Measurements from ENCODE around the gene OSBPL6.

DNA sequence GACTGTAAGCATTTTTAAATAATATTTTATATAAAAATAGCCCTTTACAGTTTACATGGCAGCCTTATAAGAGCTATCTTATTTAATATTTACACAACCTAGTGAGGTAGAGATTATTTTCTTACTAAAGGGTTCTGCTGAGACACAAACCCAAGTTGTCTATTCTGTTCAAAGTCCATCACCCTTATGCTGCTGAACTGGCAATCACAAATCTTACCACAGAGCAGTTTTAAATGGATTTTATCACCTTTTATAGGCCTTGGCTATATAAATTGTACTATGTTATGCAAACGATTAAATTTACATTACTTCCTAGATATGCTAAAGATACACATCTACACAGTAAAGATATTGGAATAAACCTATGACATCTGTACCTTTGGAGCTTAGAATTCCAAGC, 41.3 kb upstream of the OSBPL6 start:
- no peak for TF ChIP-seq POLR2A (IDR thresholded peaks at IDR 0.05)
- TF ChIP-seq, protein P1, sequence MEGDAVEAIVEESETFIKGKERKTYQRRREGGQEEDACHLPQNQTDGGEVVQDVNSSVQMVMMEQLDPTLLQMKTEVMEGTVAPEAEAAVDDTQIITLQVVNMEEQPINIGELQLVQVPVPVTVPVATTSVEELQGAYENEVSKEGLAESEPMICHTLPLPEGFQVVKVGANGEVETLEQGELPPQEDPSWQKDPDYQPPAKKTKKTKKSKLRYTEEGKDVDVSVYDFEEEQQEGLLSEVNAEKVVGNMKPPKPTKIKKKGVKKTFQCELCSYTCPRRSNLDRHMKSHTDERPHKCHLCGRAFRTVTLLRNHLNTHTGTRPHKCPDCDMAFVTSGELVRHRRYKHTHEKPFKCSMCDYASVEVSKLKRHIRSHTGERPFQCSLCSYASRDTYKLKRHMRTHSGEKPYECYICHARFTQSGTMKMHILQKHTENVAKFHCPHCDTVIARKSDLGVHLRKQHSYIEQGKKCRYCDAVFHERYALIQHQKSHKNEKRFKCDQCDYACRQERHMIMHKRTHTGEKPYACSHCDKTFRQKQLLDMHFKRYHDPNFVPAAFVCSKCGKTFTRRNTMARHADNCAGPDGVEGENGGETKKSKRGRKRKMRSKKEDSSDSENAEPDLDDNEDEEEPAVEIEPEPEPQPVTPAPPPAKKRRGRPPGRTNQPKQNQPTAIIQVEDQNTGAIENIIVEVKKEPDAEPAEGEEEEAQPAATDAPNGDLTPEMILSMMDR (IDR thresholded peaks at IDR 0.05), result no peak

Measured in heart left ventricle (tissue), 13 donors.